KOPT-K1 (cell line): Measurements from ENCODE around the gene FOLR2.

ENCODE experiments used
- H3K27ac ChIP-seq: fragments of 200-600 bp; sonication (generic); 2 replicates; pipeline ENCODE4 v1.5.1; 2016; ENCODE audit warnings: antibody characterized with exemption, mild to moderate bottlenecking, low read depth, low read length; ENCODE audit not compliant: poor library complexity, severe bottlenecking
- H3K36me3 ChIP-seq: fragments of 200-600 bp; sonication (generic); 2 replicates; pipeline ENCODE4 v1.5.1; 2017; ENCODE audit warnings: antibody characterized with exemption, mild to moderate bottlenecking, low read length, moderate library complexity; ENCODE audit not compliant: insufficient read depth
- H3K9me3 ChIP-seq: fragments of 200-600 bp; sonication (generic); 2 replicates; pipeline ENCODE4 v1.5.1; 2017; ENCODE audit warnings: antibody characterized with exemption, low read length, mild to moderate bottlenecking; ENCODE audit not compliant: insufficient read depth, poor library complexity, severe bottlenecking

The FOLR2 gene

DNA sequence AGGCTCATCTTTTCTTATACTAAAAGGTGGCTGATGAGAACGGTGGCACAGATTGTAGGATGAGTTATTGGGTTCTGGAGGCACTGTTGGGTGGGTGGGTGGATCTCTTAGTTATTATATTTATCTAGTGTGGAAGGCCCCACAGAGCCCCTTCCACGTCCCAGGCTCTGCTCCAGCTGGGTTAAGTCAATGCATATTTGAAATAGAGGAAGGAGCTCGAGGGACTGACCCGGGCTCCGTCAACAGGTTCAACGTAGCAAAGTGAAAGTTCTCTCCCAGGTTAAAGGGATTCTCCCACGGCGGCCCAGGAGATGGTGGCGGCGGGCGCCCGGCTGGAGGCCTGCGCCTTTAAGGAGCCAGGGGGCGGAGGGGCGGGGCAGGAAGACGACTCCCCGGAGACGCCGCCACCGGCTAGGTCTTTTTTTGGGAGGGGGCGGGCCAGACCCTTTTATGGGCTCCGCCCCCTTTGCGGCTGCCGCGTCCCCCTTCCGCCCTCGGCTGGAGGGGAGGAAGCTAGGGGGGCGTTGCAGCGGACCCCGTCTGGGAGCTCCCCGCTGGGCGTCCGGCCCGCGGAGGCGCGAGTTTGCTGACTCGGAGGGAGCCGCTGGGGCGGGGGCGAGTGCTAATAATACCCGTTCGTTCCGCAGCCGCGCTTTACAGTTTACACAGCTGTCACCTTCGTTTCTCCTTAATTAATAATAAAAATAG is 6.5 kb downstream of the FOLR2 start:
- H3K27ac ChIP-seq, result peak overlapping the region; percentile 76
- H3K9me3 ChIP-seq, result no peaks in the 10 kb centered on the region
- H3K36me3 ChIP-seq, result peaks cover 16% of the 10 kb centered on the region; the same call in 1 of the 2 replicates

DNA sequence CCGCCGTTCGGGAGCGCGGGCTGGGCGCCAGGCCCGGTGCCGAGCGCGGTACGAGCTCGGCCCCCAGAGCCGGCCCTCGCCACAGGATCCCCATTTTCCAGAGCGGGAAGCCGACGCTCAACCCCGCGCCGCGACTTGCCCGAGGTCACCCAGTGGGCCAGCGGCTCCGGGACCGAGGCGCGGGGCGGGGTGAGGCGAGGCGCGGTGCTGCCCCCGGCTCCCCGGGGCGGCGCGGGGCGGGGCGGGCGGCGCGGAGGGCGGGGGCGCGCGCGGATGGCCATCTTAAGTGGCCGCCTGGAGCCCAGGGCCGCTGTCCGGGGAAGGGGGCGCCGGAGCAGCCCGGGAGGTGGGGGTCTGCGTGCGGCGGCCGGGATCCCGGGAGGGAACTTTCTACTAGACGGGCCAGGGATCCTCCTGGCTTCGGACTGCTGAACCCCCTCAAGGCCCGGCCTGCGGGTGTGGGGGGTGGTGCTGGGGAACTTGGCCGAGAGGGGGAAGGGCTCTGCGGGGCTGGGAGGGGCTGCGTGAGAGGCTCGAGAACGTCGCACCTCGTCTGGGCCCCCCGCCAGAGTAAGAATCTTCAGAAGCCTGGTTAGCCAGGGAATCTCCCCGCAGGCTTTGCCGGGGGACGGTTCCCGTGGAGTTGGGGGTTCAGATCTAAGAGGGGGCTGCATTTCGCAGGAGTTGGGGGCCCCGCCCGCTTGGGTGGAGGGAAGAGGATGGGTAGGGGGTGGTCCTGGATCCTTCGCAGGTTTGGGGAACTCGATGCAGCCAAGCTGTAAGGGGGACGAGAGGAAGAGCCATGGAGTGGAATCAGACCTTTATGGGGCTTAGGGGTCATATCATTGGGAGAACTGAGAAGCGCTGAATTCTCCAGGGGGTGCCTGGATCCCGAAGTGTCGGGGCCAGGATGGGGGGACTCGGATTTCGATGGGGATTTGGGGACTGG is 7.3 kb downstream of the FOLR2 start:
- H3K9me3 ChIP-seq, result no peaks in the 10 kb centered on the region
- peak overlapping the region; percentile 76 for H3K27ac ChIP-seq
- peaks cover 24% of the 10 kb centered on the region for H3K36me3 ChIP-seq

DNA sequence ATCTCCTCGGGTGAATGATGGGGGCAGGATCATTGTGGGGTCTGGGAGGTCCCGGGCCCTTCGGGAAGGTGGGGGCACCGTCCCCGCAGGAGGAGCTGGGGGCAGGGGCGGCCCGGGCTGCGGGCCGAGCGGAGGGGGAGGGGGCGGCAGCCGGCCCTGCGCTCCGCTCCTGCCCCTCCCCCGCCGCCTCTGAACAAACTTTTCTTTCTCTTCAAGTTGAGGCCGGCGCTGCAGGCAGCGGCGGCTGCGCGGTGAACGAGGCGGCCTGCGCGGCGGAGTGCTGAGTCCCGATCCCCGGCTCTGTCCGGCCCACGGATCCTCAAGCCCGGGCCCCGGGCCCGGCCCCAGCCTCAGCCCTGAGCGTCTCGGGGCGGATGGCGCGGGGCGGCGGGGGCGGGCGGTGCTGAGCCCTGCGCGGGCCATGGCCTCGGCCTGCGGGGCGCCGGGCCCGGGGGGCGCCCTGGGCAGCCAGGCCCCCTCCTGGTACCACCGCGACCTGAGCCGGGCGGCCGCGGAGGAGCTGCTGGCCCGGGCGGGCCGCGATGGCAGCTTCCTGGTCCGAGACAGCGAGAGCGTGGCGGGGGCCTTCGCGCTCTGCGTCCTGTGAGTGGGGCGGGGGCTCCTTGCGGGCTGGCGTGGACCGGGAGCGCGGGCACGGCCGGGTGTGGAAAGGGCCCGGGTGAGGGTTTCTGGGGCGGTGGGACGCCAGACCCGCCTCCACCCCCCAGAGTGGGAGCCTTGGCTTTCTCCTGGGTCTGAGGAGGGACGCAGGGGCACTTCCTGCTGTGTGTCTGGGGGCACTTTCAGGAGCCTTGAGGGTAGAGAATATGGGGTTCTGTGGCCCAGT is 8.2 kb downstream of the FOLR2 start, which contains the start of gene INPPL1:
INPPL1 (plus strand) TSS at position 204 of the 847 bp plus-strand sequence; CDS start at position 422, 218 bp downstream.
- peaks cover 33% of the 10 kb centered on the region for H3K36me3 ChIP-seq
- H3K27ac ChIP-seq, result peak within 1 kb of the TSS; percentile 76
- no peaks in the 10 kb centered on the region for H3K9me3 ChIP-seq

DNA sequence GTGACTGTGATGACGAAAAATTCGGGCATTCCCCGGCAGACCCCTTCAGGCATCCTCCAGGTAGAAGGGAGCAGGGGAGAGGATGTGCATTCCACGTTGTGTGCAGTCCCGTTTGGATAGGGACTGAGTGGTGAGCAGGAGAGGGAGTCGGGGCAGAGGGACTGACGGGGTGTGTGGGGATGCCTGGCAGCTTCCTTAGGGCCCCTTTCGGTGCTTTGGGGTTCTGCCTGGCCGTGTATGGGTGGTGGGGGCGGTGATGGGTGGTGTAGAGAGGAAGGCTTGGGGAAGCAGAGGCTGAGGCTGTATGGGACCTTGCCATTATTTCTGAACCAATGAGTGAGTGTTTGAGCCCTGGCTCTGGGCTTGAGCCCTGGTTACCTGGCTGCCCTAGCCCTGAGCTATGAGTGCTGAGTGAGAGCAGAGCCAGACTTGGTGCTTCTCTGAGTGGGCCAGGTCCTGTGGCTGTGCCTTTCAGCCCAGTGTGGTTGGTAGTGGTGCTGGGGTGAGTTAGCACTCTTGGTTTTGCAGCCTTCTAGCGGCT is 8.9 kb downstream of the FOLR2 start:
- H3K27ac ChIP-seq, result peak overlapping the region; percentile 76
- H3K9me3 ChIP-seq, result no peaks in the 10 kb centered on the region
- peaks cover 40% of the 10 kb centered on the region for H3K36me3 ChIP-seq

DNA sequence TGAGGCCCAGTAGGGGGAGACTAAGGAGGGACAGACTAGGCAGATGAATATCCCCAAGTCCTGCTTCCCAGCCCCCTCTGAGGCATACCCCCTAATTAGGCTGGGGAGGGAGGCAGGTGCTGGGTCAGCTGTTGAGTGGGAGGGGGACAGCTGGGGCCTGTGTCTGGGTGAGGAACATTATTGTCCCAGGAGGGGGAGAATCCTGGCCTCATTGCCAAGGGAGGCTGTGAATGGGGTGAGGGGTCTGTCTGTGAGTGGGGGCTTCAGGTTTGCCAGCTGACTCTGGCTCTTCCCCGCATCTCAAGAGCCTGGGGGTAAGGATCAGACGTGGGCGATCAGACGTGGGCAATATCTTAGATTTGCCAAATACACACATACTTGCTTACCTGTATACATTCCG is 10.1 kb downstream of the FOLR2 start:
- Histone ChIP-seq H3K36me3 (peaks cover 52% of the 10 kb centered on the region), H3K9me3 (no peaks in the 10 kb centered on the region), H3K27ac (no peak overlapping the region)

DNA sequence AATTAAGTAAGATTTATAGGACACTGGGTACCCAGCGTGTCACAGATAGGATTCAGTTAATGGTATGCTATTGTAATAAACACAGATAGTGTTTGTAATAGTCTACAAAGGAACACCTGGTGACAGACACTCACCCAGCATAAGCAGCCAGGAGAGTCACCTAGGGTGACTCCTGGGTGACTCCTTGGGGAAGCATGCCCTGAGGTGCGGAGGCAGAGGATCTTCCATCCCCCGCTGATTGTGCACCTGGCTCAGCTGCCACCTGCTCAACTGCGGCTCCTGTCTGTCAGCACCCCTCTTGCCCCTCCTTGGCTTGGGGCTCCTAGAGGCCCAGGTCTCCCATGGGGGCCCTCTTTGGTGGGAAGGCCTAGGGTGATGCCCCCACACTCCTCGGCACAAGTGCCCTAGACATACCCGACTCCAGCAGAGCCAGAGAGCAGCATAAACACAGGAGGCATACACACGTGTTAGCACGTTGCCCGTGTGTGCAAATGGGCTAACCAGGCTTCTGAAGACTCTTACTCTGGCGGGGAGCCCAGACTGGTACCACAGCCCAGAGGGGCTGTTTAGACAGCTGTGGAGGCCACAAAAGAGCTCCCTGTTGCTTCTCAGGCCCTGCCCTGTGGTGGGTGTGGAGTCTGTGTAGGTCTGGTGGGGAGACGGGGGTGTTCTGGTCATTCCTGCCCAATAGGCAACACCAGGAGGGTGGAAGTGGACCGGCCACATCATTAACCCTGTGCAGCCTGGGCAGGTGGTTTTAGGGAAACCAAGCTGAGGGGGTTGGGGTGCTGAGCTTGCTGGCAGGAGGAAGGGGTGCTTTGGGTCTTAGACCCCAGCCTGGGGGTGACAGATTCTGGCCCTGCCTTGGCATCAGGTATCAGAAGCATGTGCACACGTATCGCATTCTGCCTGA is 11.0 kb downstream of the FOLR2 start:
- H3K27ac ChIP-seq, result no peak overlapping the region
- no peaks in the 10 kb centered on the region for H3K9me3 ChIP-seq
- peaks cover 61% of the 10 kb centered on the region for H3K36me3 ChIP-seq

DNA sequence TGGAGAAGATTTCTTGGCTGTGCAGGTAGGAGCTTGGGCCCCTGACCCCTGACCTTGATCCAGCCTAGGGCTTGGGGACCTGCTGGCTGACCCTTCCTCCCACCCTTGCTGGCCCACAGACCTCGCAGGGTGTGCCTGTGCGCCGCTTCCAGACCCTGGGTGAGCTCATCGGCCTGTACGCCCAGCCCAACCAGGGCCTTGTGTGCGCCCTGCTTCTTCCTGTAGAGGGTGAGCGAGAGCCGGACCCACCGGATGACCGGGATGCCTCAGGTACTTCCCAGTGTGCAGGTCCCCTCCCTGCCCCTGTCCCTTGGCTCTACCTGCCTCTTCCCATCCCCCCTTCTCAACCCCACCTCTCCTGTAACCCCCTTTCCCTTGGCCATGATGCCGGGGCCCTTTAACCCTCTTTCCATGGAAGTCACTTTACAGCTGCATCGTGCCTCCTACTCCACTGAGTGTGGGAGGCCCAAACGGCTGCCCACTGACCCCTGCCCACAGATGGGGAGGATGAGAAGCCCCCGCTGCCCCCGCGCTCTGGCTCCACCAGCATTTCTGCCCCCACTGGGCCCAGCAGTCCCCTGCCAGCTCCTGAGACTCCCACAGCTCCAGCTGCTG is 11.7 kb downstream of the FOLR2 start:
- no peak overlapping the region for H3K27ac ChIP-seq
- peaks cover 69% of the 10 kb centered on the region for H3K36me3 ChIP-seq
- H3K9me3 ChIP-seq, result no peaks in the 10 kb centered on the region

DNA sequence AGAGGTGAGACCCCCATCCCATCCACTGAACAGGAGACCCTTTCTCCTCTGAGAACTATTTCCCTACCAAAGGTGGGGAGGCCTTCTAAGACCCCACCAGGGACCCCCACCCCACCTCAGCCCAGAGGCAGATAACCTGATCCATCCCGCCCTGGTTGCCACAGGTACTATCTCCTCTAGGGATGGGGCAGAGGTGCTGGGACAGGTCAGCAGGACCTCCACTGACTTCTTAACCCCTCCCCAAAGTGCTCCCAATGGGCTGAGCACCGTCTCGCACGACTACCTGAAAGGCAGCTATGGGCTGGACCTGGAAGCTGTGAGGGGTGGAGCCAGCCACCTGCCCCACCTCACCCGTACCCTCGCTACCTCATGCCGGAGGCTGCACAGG is 12.2 kb downstream of the FOLR2 start:
- Histone ChIP-seq H3K27ac (no peak overlapping the region), H3K9me3 (no peaks in the 10 kb centered on the region), H3K36me3 (peaks cover 74% of the 10 kb centered on the region)

DNA sequence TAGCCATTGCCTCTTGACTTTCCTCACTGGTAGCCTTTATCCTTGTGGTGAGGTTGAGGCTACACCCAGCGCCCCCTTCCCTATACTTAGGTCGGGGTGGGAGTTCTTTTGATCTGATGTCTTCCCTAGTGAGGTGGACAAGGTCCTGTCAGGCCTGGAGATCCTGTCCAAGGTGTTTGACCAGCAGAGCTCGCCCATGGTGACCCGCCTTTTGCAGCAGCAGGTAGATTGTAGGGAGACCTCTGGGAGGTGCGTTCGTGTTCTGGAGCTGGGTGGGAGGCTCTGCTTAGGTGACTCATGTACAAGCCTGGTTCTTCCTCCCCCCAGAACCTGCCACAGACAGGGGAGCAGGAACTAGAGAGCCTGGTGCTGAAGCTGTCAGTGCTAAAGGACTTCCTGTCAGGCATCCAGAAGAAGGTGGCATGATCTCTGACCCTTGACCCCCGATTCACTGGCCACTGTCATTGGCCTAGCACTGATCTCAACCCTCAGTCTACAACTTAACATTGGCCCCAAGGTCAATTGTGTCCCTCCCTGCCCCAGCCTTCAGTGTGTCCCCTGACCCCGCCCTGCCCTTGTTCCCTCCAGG is 12.8 kb downstream of the FOLR2 start:
- Histone ChIP-seq H3K36me3 (peaks cover 80% of the 10 kb centered on the region), H3K27ac (no peak overlapping the region), H3K9me3 (no peaks in the 10 kb centered on the region)

DNA sequence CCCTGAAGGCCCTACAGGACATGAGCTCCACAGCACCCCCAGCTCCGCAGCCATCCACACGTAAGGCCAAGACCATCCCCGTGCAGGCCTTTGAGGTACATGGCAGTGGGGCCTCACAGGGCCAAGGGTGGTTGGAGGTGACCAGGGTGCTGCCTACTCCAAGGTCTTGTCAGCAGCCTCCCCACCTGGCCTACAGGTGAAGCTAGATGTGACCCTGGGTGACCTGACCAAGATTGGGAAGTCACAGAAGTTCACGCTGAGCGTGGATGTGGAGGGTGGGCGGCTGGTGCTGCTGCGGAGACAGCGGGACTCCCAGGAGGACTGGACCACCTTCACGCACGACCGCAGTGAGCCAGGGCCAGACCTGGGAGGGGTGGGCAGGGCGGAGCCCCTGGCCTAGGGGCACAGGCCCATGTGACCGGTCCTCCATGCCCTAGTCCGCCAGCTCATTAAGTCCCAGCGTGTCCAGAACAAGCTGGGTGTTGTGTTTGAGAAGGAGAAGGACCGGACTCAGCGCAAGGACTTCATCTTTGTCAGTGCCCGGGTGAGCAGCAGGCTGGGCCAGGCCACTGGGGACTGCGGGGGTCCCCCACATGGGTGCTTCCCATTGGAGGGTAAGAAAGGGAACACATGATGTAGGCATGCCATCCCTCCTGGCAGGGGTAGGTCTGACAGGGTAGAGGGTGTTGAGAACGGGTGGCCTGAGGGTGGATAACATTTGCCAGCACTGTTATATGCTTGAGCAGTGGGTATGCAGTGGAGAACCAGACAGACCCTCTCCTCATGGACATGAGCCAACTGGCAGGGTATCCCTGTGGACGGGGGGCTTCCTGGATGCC is 13.6 kb downstream of the FOLR2 start:
- no peak overlapping the region for H3K27ac ChIP-seq
- peaks cover 87% of the 10 kb centered on the region for H3K36me3 ChIP-seq
- no peaks in the 10 kb centered on the region for H3K9me3 ChIP-seq

DNA sequence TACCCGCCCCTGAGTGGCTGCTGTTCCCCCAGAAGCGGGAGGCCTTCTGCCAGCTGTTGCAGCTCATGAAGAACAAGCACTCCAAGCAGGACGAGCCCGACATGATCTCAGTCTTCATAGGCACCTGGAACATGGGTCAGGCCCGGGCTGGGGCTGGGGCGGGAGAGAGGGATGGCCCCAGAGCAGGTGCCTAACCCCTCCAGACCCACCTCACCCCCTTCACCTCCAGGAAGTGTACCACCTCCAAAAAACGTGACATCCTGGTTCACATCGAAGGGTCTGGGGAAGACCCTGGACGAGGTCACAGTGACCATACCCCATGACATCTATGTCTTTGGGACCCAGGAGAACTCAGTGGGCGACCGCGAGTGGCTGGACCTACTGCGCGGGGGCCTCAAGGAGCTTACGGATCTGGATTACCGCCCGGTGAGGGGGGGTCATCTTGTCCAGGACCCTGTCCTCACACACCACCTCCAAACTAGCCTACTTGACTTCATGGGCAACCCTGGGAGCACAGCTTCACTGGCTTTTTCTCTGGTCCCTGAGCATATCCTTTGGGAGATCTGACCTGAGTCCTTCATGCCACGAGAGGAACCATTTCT is 14.3 kb downstream of the FOLR2 start:
- Histone ChIP-seq H3K36me3 (peaks cover 94% of the 10 kb centered on the region), H3K27ac (no peak overlapping the region), H3K9me3 (no peaks in the 10 kb centered on the region)
